BE2C (cell line): Measurements from ENCODE around the gene SYT9.
A peak's percentile ranks its signal among the peaks of the same experiment; 100 is the strongest.
"Not testable (repeated sequence)": the region's sequence is repeated elsewhere in the genome, so short reads cannot be mapped to it uniquely, and the experiment has no call there.

Experiments
- DNase-seq: peaks from one replicate; pipeline ENCODE4 v3.0.0-alpha.2; 2020
- H3K27me3 ChIP-seq: fragments of 250-450 bp; sonication (Bioruptor Pico); 2 replicates; pipeline ENCODE4 v1.5.1; 2020; ENCODE audit warnings: mild to moderate bottlenecking
- H3K36me3 ChIP-seq: fragments of 250-450 bp; sonication (Bioruptor Pico); 2 replicates; pipeline ENCODE4 v1.5.1; 2020; ENCODE audit warnings: mild to moderate bottlenecking
- H3K4me1 ChIP-seq: fragments of 250-450 bp; sonication (Bioruptor Pico); 2 replicates; pipeline ENCODE4 v1.5.1; 2020
- H3K4me3 ChIP-seq: 2 replicates; pipeline ENCODE4 v1.5.1; 2011; ENCODE audit warnings: low read depth, low read length
- H3K9me3 ChIP-seq: fragments of 250-450 bp; sonication (Bioruptor Pico); 2 replicates; pipeline ENCODE4 v1.5.1; 2020
- TF ChIP-seq, protein P1 (sequence below): IDR thresholded peaks from 2 replicates; pipeline ENCODE4 v1.5.1; 2012; ENCODE audit warnings: mild to moderate bottlenecking, low read depth, low read length

The SYT9 gene

DNA sequence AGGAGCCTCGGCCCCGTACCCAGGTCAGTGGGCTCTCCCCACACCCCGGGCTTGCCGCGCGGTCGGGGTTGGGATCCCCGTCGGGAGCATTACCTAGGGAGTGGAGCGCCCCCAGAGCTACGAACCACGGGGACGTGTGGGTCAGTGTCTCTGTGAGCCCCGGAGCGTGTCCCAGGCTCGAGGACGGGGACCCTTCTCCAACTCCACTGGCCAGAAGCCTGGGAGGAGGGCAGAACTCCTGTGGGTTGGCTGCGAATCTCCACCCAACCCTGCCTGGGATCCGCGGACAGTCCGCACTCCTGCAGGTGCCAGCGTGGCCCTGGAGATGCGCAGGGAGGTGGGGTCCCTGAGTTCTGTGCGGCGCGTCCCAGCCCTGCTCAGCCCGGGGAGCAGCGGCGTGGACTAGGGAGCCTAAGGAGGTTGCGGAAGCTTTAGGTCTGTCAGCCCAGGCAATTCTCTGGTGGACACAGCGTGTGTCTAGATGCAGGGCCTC is 262.4 kb downstream of the SYT9 start:
- Histone ChIP-seq H3K9me3 (no peaks in the 10 kb centered on the region), H3K36me3 (no peaks in the 10 kb centered on the region), H3K27me3 (peaks cover 6% of the 10 kb centered on the region; the same call in 1 of the 2 replicates), H3K4me1 (no peaks in the 10 kb centered on the region), H3K4me3 (peak overlapping the region; percentile 70)
- TF ChIP-seq, protein P1, sequence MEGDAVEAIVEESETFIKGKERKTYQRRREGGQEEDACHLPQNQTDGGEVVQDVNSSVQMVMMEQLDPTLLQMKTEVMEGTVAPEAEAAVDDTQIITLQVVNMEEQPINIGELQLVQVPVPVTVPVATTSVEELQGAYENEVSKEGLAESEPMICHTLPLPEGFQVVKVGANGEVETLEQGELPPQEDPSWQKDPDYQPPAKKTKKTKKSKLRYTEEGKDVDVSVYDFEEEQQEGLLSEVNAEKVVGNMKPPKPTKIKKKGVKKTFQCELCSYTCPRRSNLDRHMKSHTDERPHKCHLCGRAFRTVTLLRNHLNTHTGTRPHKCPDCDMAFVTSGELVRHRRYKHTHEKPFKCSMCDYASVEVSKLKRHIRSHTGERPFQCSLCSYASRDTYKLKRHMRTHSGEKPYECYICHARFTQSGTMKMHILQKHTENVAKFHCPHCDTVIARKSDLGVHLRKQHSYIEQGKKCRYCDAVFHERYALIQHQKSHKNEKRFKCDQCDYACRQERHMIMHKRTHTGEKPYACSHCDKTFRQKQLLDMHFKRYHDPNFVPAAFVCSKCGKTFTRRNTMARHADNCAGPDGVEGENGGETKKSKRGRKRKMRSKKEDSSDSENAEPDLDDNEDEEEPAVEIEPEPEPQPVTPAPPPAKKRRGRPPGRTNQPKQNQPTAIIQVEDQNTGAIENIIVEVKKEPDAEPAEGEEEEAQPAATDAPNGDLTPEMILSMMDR: no peak
- no peak for DNase-seq

DNA sequence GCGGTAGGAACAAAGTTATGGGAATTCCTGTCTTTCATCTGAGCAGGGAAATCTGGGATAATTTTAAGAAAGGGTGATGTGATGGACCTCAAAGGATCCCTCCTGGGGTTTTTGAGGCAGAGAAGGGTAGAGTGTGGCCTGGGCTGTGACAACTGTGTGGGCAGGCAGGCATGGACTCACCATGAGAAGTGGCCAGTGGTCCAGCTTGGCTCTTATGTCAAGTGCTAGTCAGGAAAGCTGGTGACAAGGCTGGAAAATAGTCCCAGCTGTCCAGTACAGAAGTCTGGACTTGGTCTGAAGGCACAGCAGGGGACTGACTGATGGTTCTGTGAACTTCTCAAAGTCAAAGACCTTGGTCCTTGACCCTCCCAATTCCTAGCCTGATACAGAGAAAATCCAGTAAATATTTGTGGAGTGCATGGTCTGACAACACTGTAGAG is 263.8 kb downstream of the SYT9 start:
- H3K4me3 ChIP-seq: no peak overlapping the region
- no peaks in the 10 kb centered on the region for H3K9me3 ChIP-seq
- H3K4me1 ChIP-seq: no peaks in the 10 kb centered on the region
- no peaks in the 10 kb centered on the region for H3K36me3 ChIP-seq
- DNase-seq: no peak
- TF ChIP-seq, protein P1: no peak
- peaks cover 6% of the 10 kb centered on the region; the same call in 1 of the 2 replicates for H3K27me3 ChIP-seq

DNA sequence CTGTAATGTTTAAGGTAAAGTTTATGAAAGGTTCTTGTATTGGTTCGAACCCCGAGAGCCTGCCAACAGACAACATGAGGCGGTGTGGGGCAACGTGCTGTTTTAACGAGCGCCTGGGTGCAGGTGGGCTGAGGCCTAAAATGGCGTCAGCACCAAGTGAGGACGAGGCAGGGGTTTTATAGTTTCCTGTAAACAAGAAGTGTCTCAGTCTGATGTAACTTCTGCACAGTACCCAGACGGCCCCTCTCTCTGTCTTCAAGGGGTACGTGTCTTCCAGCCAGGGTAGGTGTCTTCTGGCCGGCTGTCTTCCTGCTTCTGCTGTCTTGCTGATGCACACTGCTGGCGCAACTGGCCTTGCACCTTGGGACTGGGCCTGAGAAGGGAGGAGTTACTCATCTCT is 264.8 kb downstream of the SYT9 start:
- Histone ChIP-seq H3K4me3 (no peak overlapping the region), H3K36me3 (no peaks in the 10 kb centered on the region), H3K4me1 (no peaks in the 10 kb centered on the region), H3K9me3 (no peaks in the 10 kb centered on the region), H3K27me3 (peaks cover 6% of the 10 kb centered on the region; the same call in 1 of the 2 replicates)
- TF ChIP-seq, protein P1: no peak
- DNase-seq: no peak

- H3K4me1 ChIP-seq, DNase-seq, H3K9me3 ChIP-seq, H3K27me3 ChIP-seq, H3K4me3 ChIP-seq, H3K36me3 ChIP-seq: not testable (repeated sequence)
These were observed 266.0 kb downstream of the SYT9 start for GRCh38 chr11:7517743-7518142.
